ENCODE results near the gene PNKD.

DNA sequence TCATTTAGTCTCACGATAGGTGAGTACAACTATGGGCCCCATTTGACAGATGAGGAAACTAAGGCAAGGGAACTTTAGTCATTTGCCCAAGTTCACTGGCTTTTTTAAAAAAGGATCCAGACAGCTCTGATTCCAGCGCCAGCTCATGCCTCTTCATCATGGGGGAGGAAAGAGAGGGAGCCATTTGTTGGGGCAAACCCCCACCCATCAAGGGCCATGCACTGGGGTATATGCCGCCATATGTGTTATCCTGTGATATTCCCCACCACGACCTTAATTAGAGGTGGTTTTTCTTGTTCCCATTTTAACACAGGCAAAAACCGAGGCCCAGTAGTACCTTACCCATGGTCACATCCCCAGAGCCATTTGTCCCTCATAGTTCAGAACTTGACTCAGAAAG is 10.2 kb upstream of the PNKD start:
- TF ChIP-seq CTCF (conservative IDR thresholded peaks at IDR 0.05) (no peak), ZFX (IDR thresholded peaks at IDR 0.05) (no peak)

Measured in C4-2B (cell line).